Gastrocnemius medialis (tissue), 4 donors: ENCODE data around the gene CDC34.

ENCODE experiments used
- CTCF ChIP-seq, 5 experiments: fragments of 450-650 bp in 3 of 5; fragments of 200-600 bp in 2 of 5; sonication (generic) in 2 of 5; IDR thresholded peaks in 4 of 5; conservative IDR thresholded peaks in 1 of 5; 1 replicate in 4 of 5; 2 replicates in 1 of 5; pipeline ENCODE4 v1.5.1; 2016 to 2019; ENCODE audit warnings: antibody characterized with exemption in 5 of 5, mild to moderate bottlenecking in 3 of 5, moderate library complexity in 3 of 5
- POLR2A ChIP-seq, 2 donors: fragments of 450-650 bp; IDR thresholded peaks; one replicate each; pipeline ENCODE4 v1.6.1; 2017; ENCODE audit warnings: antibody characterized with exemption in 2 of 2, mild to moderate bottlenecking in 2 of 2, moderate library complexity in 2 of 2

GRCh38 chr19:488505-489417 lies 42.8 kb upstream of the CDC34 start:
- TF ChIP-seq POLR2A (IDR thresholded peaks at IDR 0.05) (peak; percentile 69 to 83), CTCF (IDR thresholded peaks at IDR 0.05 in 4 of 5, conservative IDR thresholded peaks at IDR 0.05 in 1 of 5) (peak in 1 of 5 experiments; percentile 31)
